ENCODE data around the gene SRL.

The SRL gene

DNA sequence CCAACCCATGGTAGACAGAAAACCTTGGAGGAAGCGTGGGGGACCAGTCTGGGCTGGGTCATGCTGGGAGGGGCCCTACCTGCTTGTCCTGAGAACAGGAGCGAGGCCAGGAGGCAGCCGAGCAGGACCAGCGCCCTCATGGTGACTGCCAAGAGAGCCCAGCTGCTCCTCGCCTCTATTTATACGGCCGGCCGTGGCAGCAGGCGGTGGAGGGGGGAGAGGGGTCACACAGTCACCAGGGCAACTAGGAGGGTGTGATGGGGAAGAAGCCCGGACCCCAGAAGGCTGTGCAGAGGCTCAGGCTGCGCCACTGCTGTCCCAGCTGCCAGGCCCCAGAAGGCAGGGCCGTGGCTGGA, at the start of gene SRL:
Gene SRL (minus strand): TSS at position 153 of the 356 bp plus-strand sequence. CDS start 13 bp downstream, at position 140.
- DNase-seq: no peak

GRCh38 chr16:4290236-4290830, 48.5 kb upstream of the SRL start:
- peak; percentile 79 for DNase-seq

- peak; percentile 55 for DNase-seq
These were observed 46.5 kb upstream of the SRL start for GRCh38 chr16:4288148-4288921.

DNA sequence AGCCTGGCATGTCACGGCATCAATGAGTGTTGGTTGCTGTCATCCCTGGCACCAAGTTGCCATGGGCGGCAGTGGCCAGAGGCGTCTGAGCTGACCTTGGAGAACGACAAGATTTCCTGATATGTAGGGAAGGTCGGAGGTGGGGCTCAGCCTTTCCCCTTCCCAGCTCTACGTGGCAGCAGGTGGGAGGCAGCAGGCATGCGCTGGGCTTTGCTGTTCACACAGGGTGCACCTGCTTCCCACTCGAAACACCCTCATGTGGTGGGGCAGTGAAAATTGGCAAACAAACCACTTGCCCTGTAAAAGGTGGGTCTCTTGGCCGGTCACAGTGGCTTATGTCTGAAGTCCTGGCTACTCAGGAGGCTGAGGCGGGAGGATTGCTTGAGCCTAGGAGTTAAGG, 43.3 kb upstream of the SRL start:
- DNase-seq: no peak

- no peak for DNase-seq
These were observed 42.1 kb upstream of the SRL start for GRCh38 chr16:4283939-4284338.

DNA sequence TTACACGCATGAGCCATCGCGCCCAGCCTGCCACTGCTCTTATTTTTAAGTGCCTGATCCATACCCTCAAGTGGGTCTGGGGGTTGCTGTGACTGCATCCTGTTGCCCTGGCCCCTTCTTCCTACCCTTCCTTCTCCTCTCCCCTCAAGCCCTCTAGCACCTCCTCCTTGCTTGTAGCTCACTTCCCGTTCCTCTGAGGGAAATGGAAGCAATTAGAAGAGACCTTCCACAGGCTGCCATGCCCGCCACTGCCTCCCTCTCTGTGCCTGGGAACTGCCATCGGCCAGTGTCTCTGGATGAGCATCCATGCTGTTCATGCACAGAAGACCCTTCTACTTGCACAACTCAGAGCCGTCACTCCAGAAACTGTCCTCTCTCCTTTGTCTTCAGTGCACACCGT, 41.6 kb upstream of the SRL start:
- peak; percentile 16 for DNase-seq

DNA sequence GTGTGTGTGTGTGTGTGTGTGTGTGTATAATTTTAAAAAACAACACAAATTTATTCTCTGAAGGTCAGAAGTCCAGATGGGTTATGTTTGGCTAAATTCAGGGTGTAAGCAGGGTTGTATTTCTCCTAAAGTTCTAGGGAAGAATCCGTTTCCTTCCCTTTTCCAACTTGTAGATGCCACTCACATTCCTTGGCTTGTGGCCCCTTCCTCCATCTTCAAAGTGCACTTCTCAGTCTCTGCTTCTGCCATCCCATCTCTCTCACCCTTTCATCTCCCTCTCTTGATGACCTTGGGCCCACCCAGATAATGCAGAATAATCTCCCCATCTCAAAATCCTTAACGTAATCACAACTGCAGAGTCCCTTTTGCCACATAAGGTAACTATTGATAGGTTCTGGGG, 38.7 kb upstream of the SRL start:
- DNase-seq: no peak

DNA sequence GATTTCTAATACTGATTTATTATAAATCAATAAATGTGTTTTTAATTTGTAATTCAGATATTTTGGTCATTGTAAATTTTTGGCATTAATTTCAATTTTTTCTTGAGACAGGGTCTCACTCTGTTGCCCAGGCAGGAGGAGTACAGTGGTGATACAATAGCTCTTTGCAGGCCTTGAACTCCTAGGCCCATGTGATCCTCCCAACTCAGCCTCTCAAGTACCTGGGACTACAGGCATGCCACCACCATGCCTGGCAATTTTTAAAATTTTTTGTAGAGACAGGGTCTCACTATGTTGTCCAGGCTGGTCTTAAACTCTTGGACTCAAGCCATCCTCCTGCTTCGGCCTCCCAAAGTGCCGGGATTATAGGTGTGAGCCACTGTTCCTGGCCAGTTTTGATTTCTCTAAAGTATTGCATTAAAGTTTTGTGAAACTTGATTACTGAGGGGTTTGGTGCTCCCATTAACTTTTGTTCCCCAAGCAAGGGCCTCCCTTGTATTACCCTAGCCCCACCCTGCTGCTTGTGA, 36.2 kb upstream of the SRL start:
- no peak for DNase-seq

GRCh38 chr16:4275861-4276260, 34.0 kb upstream of the SRL start:
- no peak for DNase-seq

DNA sequence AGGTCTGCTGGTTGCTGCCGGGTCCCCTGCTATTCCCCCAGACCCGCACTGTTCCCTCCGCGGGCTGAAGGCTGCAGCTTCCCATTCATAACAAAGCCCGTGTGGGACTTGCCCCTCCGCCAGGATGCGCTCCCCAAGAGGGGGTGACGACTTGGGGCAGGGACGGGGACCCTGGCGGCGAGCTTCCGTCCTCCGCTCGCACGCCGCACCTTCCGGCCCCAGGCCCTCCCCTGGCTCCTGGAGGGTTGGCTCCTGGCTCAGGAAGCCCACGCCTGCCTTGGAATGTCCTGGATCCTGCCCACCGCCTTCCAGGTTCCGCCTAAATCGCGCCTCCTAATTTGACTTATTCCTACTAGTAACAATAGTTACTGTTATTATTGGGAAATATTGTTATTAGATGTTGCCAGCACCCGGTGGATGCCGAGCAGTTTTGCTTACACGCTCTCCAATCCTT, 32.0 kb upstream of the SRL start:
- DNase-seq: peak; percentile 24

DNA sequence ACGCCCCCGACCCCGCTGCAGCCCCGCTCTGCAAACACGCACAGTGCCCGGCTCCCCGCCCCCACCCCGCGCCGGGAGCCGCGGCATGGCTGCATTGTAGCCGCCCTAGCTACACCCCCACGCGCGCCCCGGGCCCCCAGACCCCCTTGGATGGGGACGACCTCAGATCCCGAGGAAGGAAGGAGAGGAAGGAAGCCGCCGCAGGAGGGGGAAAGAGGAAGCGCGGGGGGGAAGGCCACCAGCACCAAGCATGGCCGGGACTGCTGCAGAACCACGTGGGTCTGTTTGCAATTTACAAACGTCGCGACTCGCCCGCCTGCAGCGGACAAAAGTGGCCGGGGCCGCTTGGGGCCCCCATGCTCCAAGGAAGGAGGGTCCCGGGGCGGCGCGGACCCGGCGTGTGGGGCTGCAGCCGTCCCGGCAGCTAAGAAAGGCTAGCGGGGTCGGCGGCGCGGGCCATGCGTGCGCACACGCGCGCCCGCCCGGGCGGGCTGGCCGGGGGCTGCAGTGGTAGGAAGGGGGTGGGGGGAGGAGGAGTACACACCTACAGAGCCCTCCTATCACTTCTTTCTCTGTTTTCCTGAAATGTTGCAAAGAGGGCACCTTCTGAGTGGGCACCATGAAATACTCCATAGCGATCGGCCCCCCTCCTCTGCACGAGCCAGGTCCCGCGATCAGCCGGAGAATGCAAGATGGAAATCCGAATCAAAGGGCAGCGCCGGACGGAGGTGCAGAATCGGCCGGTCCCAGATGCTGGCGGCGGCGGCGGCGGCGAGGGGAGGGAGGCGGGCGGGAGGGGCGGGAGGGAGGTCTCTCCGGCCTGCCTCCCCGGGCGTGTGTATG, 30.5 kb upstream of the SRL start:
- peak; percentile 68 for DNase-seq

DNA sequence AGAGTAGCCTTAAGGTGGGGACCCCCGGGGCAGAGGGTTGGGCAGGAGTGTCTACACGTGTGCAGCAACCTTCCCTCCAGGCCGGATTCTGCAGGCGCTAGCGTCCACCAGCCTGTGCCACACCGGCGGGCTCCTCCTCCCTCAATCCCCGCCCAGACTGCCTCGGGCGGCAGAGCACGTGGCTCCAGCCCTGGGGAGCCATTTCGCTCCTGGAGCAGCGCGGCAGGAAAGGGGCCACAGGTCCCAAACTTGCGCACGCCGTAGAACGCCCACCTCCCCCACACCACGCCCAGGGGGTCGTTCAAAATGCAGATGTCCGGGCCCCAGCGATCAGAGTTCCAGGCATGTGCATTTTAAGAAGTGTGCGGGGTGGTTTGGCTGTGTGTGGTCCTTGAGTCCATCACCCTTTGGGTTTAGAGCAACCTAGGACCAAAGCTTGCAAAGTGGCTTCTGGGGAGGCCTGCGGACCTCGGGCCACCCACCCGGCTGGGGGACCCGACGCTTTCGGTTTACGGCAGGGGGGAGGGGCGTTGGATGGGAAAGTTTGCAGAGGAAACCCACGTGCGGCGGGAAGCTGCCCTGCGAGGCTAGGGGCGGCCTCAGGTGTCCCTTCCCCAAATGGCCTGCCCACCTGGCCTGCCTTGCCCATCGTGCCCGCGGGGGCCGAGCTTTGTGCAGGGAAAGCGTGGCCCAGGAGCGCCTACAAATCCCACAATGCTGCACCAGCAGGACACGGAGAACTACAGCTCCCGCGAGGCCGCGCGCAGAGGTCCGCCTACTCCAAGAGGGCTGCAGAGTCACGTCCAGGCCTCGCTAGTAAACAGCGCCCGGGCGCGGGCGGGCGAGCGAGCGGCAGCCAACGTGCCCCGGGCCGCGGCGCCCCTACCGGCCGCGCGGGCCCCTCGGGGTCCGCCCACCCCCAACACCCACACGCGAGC, 29.6 kb upstream of the SRL start:
- peak; percentile 91 for DNase-seq

GRCh38 chr16:4270595-4270994, 28.7 kb upstream of the SRL start:
- no peak for DNase-seq

DNA sequence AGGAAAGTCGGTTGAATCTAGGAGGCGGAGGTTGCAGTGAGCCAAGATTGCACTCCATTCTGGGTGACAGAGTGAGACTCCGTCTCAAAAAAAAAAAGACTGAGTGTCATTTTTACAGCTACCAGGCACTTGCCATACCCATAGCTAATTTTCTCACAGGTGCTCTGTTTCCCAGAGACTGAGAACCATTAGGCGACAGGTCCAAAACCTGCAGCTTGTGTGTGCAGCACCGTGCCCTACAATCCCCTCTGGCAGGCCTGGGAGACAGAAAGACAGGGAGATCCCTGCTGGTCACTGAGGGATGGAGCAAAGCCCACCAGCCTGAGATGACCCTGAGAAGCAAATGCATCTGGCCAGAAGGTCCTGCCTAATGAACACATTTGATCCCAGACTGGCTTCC, 28.2 kb upstream of the SRL start:
- DNase-seq: no peak

DNA sequence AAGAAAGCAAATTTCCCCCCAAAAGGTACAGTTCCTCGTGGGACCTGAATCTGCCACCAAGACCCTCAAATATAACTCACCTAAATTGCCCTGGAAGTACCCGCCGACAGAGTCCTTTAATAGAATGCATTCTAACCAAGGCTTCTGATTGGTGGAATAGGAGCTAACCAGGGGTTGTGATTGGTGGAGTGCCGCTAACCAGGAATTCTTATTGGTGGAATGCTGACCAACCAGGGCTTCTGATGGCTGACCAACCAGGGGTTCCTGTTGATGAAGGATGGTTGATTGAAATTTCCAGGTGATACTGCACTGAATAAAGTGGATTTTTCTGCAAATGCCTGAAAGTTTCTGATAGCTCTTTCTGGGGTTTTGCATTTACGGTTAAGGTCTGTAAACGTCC, 24.5 kb upstream of the SRL start:
- DNase-seq: no peak

DNA sequence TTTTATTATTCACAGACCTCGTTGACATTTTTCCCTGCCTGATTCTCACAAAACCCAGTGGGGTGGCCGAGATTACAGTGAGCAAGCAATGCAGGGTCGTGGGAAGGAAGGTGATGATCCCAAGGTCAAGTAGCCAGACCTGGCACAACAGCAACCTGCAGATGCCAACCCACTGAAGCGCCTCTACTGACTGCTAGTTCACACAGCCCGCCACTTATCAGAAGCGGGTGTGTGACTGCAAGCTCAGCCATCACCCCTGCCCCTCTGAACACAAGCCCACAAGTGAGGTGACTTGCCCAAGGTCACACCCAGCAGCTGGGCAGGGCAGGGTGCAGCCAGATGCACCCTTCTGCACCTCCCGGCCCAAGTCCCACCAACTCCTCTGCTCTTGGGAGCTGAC, 23.8 kb upstream of the SRL start:
- no peak for DNase-seq

DNA sequence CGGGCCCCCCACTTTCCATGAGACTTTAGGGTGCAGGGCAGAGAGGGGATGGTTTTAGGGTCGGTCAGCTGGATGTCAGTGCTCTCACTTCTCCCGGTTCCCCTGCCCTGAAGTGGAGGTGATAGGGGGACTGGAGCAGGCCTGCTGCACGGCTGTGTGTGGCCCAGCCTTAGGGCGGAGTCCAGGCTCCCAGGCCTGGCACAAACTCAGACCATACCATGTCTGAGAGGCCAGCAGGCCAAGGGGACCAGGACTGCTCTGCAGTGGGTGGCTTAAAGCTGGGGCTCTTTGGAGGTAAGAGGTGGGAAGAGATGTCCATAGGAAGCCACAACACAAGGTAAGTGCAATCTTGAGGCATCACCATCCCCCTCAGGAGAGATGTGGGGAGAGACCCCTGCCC, 22.7 kb upstream of the SRL start:
- DNase-seq: no peak

DNA sequence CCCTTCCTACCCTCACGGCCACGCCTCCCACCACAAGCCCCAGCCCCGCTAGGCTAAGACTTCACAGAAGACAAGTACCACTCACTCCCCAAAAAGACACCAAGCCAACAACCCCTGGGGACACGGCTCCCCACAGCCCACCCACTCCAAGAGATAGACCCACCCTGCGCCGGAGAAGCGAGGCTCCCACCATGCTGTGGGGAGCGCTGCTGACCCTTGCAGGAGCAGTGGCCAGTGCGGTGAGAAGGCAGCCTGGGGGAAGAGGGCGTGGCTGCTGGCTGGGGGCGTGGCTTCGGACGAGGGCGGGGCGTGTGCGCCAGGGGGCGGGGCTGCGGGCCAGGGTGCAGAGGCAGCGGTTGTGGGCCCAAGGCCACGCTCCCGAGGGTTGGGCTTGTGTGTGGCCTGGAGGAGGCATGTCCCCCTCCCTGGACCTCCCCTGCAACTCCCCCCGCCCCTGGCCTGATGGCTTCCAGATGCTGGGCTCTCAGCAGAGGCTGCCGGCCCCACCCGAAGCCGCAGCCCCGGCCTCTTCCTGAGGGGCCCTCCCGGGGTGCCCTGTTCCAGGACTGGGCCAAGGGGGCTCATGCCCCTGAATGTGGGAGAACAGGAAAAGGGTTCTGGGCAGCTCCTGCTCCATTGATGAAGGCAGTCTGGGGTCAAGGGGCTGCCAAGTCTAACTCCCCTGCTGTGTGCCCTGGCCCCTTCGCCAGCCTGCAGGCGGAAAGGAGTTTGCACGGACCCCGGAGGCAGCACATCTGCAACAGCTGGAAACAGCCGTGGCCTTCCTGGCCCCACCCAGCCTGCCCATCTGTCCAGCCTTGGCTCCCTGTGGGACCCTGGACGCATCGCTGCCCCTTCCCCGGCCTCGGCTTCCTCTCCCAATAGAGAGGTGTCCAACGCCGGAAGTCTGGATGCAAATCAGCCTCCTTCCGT, 21.9 kb upstream of the SRL start:
- DNase-seq: no peak

- DNase-seq: no peak
These were observed 20.5 kb upstream of the SRL start for GRCh38 chr16:4262303-4262835.

GRCh38 chr16:4261557-4262172, 19.8 kb upstream of the SRL start:
- no peak for DNase-seq

DNA sequence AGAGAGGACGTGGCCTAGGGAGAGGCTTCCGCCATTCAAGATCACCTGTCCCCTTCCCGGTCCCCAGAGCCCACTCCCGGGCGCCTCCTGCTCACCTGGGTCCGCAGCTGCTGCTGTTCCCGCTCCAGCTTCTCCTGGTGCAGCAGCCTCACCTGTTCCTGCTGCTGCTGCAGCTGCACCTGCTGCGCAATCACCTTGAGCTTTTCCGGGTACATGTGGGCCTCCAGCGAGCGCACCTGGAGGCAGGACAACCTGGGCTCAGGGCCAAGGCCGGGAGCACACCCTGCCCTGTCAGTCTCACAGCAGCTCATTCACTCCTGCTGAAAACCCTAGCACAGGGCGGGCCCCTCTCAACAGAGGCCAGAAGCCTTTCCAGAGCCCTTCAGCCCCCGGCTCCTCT, 18.5 kb upstream of the SRL start:
- no peak for DNase-seq

All from inflammatory macrophage treated with lipopolysaccharide for 4 hours (primary cell).